PFSK-1 (cell line): ENCODE results near the gene MT1M.

ENCODE experiments used
- POLR2AphosphoS5 ChIP-seq: IDR thresholded peaks from 2 replicates; pipeline ENCODE4 v1.6.1; 2012; ENCODE audit warnings: low read depth, mild to moderate bottlenecking, control low read depth, low read length, moderate library complexity
- TAF1 ChIP-seq: IDR thresholded peaks from 2 replicates; pipeline ENCODE4 v1.6.1; 2012; ENCODE audit warnings: low read length, control low read depth, borderline replicate concordance; ENCODE audit not compliant: insufficient read depth

DNA sequence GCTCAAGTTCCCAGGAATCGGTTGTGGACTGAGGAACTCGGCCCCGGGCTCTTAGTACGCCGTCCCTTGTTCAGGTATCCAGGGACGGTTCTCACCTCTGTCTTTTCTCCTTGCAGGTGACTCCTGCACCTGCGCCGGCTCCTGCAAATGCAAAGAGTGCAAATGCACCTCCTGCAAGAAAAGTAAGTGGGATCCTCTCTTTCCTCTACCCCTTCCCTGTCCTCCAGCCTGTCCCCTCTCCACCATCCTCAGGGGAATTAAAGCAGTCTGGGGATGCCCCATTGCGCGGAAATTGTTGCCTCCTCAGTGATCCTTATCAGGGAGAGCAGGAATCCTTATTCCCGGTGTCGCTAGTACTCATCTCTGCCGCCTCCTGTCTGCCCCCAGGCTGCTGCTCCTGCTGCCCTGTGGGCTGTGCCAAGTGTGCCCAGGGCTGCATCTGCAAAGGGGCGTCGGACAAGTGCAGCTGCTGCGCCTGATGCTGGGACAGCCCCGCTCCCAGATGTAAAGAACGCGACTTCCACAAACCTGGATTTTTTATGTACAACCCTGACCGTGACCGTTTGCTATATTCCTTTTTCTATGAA, 23.5 kb upstream of the MT1M start:
- TF ChIP-seq POLR2AphosphoS5 (no peak), TAF1 (no peak)
